SK-N-SH (cell line): Measurements from ENCODE around the gene KRTAP5-11. TPM values are rescaled to one million over a fixed set of nuclear protein-coding genes. Genes with fewer than 3 reads are reported as not detected.
"Not testable (repeated sequence)": the region's sequence is repeated elsewhere in the genome, so short reads cannot be mapped to it uniquely, and the experiment has no call there.

Experiments used
- CTCF ChIA-PET: fragments of 300-600, 350-600 bp; formaldehyde crosslinking; extraction: SDS; loops from one replicate; lab custom pipeline; 2021; lab: Yijun Ruan, JAX
- POLR2A ChIA-PET: fragments of 350-600 bp; sonication (Branson Sonifier 250); formaldehyde crosslinking; extraction: SDS; loops from one replicate; lab custom pipeline; 2020; ENCODE audit warnings: antibody characterized with exemption, inconsistent platforms; lab: Yijun Ruan, JAX
- DNase-seq: peaks from one replicate; pipeline ENCODE4 v3.0.0; 2012
- H2AFZ ChIP-seq: fragments of 200-600 bp; sonication (generic); 2 replicates; pipeline ENCODE4 v1.8.1; 2016; ENCODE audit warnings: antibody characterized with exemption, mild to moderate bottlenecking, low read depth
- H3F3A ChIP-seq: fragments of 200-600 bp; sonication (generic); replicated peaks from 2 replicates; pipeline ENCODE3; 2016; ENCODE audit warnings: antibody characterized with exemption, mild to moderate bottlenecking; ENCODE audit not compliant: insufficient read depth
- H3K27ac ChIP-seq, 2 experiments: fragments of 200-500 bp in 1 of 2; fragments of 200-600 bp in 1 of 2; sonication (Bioruptor generic) in 1 of 2; sonication (generic), shearing (Covaris generic) in 1 of 2; 2 replicates each; pipeline versions ENCODE4 v1.5.1 to v1.6.1; 2014 to 2016; ENCODE audit warnings: low read depth in 2 of 2, inconsistent platforms in 1 of 2, low read length in 1 of 2, mild to moderate bottlenecking in 1 of 2, mixed read lengths in 1 of 2
- H3K27me3 ChIP-seq: fragments of 200-600 bp; sonication (generic), shearing (Covaris generic); 2 replicates; pipeline ENCODE4 v1.6.1; 2016; ENCODE audit warnings: mixed run types; ENCODE audit not compliant: insufficient read depth
- H3K36me3 ChIP-seq, 2 experiments: fragments of 200-500 bp in 1 of 2; fragments of 200-600 bp in 1 of 2; sonication (Bioruptor generic) in 1 of 2; sonication (generic) in 1 of 2; replicated peaks in 1 of 2; 2 replicates each; pipeline versions ENCODE3 to v1.5.1; 2014 to 2016; ENCODE audit warnings: low read length in 1 of 2, mild to moderate bottlenecking in 1 of 2; ENCODE audit not compliant: insufficient read depth in 2 of 2, control insufficient read depth in 1 of 2
- H3K4me1 ChIP-seq, 2 experiments: fragments of 200-500 bp in 1 of 2; fragments of 200-600 bp in 1 of 2; sonication (Bioruptor generic) in 1 of 2; sonication (generic), shearing (Covaris generic) in 1 of 2; 2 replicates each; pipeline versions ENCODE4 v1.5.1 to v1.6.1; 2014 to 2016; ENCODE audit warnings: low read depth in 1 of 2, low read length in 1 of 2, mixed run types in 1 of 2; ENCODE audit not compliant: insufficient read depth in 2 of 2, control insufficient read depth in 1 of 2
- H3K4me2 ChIP-seq: fragments of 200-600 bp; sonication (generic), shearing (Covaris generic); 2 replicates; pipeline ENCODE4 v1.6.1; 2017; ENCODE audit warnings: mixed run types
- H3K4me3 ChIP-seq, 2 experiments: fragments of 200-500 bp in 1 of 2; fragments of 200-600 bp in 1 of 2; sonication (Bioruptor generic) in 1 of 2; sonication (generic), shearing (Covaris generic) in 1 of 2; 2 replicates each; pipeline versions ENCODE4 v1.5.1 to v1.8.1; 2014 to 2016; ENCODE audit warnings: low read depth in 2 of 2, inconsistent platforms in 1 of 2, low read length in 1 of 2, mild to moderate bottlenecking in 1 of 2, mixed read lengths in 1 of 2, moderate library complexity in 1 of 2
- H3K79me2 ChIP-seq: fragments of 200-600 bp; sonication (generic); 2 replicates; pipeline ENCODE4 v1.8.1; 2017; ENCODE audit warnings: mild to moderate bottlenecking; ENCODE audit not compliant: insufficient read depth
- H3K9ac ChIP-seq: fragments of 200-600 bp; sonication (generic); 2 replicates; pipeline ENCODE4 v1.6.1; 2017; ENCODE audit warnings: mixed run types
- H3K9me2 ChIP-seq: fragments of 200-600 bp; sonication (generic); 2 replicates; pipeline ENCODE4 v1.6.1; 2017; ENCODE audit warnings: mixed run types
- H3K9me3 ChIP-seq: fragments of 200-600 bp; sonication (generic); 2 replicates; pipeline ENCODE4 v1.6.1; 2017; ENCODE audit warnings: mixed run types, mild to moderate bottlenecking, moderate library complexity
- H4K20me1 ChIP-seq: fragments of 200-600 bp; sonication (generic); 2 replicates; pipeline ENCODE4 v1.6.1; 2017; ENCODE audit warnings: mild to moderate bottlenecking, mixed run types; ENCODE audit not compliant: insufficient read depth
- EP300 ChIP-seq, 2 experiments: IDR thresholded peaks; 2 replicates each; pipeline versions ENCODE4 v1.4.0 to v1.6.1; 2012; ENCODE audit warnings: borderline replicate concordance in 1 of 2, low read depth in 1 of 2, low read length in 1 of 2
- FOSL2 ChIP-seq: IDR thresholded peaks from 2 replicates; pipeline ENCODE4 v1.4.0; 2012; ENCODE audit warnings: low read depth, mild to moderate bottlenecking, moderate library complexity, borderline replicate concordance
- NRF1 ChIP-seq: IDR thresholded peaks from 2 replicates; pipeline ENCODE4 v1.6.1; 2012; ENCODE audit warnings: low read depth, mild to moderate bottlenecking, low read length
- POLR2AphosphoS5 ChIP-seq: IDR thresholded peaks from 2 replicates; pipeline ENCODE4 v1.6.1; 2012; ENCODE audit warnings: low read depth, low read length
- RCOR1 ChIP-seq: fragments of 150-350 bp; IDR thresholded peaks from 2 replicates; pipeline ENCODE4 v1.6.1; 2017; ENCODE audit warnings: antibody characterized with exemption, low read length
- SIN3A ChIP-seq: IDR thresholded peaks from 2 replicates; pipeline ENCODE4 v1.6.1; 2012; ENCODE audit warnings: low read depth, mild to moderate bottlenecking, low read length, moderate library complexity, borderline replicate concordance
- TAF1 ChIP-seq: IDR thresholded peaks from 2 replicates; pipeline ENCODE4 v1.6.1; 2012; ENCODE audit warnings: low read depth, mild to moderate bottlenecking, low read length, moderate library complexity, borderline replicate concordance
- YY1 ChIP-seq: IDR thresholded peaks from 2 replicates; pipeline ENCODE4 v1.4.0; 2012; ENCODE audit warnings: low read depth, mild to moderate bottlenecking
- WGBS: methylation state at CpG from one replicate; pipeline ENCODE4 v1.1.6; 2017; ENCODE audit warnings: low lambda C conversion rate; 5-methylcytosine and 5-hydroxymethylcytosine counted together
- polyA plus RNA-seq, 3 experiments: library from polyadenylated mRNA; depleted of rRNA; stranded (reverse); fragments of >200 nt; gene quantifications; 2 replicates each; pipeline ENCODE4 v1.2.3, GENCODE V29; 2012
- TF ChIP-seq, protein P1 (sequence below): IDR thresholded peaks from 2 replicates; pipeline ENCODE4 v1.6.1; 2012; ENCODE audit warnings: mild to moderate bottlenecking, low read depth, low read length, moderate library complexity

KRTAP5-11 gene
- polyA plus RNA-seq, 1 of the 3 experiments (the other 2 are of a cell fraction), result not detected

DNA sequence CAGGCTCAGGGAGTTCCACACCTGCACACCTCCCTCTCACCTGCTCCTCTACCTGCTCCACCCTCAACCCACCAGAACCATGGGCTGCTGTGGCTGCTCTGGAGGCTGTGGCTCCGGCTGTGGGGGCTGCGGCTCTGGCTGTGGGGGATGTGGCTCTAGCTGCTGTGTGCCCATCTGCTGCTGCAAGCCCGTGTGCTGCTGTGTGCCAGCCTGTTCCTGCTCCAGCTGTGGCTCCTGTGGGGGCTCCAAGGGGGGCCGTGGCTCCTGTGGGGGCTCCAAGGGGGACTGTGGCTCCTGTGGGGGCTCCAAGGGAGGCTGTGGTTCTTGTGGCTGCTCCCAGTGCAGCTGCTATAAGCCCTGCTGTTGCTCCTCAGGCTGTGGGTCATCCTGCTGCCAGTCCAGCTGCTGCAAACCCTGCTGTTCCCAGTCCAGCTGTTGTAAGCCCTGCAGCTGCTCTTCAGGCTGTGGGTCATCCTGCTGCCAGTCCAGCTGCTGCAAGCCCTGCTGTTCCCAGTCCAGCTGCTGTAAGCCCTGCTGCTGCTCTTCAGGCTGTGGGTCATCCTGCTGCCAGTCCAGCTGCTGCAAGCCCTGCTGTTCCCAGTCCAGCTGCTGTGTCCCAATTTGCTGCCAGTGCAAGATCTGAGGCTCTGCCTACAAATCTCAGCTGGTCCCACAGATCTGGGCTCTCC, 44.6 kb downstream of the KRTAP5-11 start, which contains the start of gene KRTAP5-8:
KRTAP5-8 (plus strand) TSS at position 49 of the 689 bp plus-strand sequence; CDS start at position 80, 31 bp downstream.
- CTCF ChIA-PET, H4K20me1 ChIP-seq, H3K27me3 ChIP-seq, H3K4me1 ChIP-seq, H2AFZ ChIP-seq, H3K9ac ChIP-seq, H3K4me2 ChIP-seq, H3K9me3 ChIP-seq, H3K9me2 ChIP-seq, H3K79me2 ChIP-seq, H3F3A ChIP-seq, H3K36me3 ChIP-seq, DNase-seq, H3K27ac ChIP-seq, H3K4me3 ChIP-seq, POLR2A ChIA-PET: not testable (repeated sequence)
- WGBS, result 67% methylated on average over 1 of the region's 4 CpGs

DNA sequence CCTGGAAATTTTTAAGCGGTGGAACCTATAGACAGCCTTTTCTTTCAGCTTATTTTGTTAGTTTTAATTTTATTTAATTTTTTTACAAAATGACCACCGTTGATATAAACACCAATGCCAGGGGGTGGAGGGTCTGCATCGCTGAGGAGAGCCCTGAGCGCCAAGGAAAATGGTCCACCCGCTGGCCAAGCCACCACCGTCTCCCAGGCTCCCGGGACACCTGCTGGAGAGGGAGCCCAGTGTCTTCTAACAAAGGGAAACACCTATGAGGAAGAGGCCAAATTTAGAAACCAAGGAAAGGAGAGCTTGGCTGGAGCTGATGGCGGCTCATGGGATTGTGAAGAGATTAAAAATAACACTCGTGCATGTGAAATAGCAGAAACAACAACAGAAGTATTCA, 45.1 kb downstream of the KRTAP5-11 start:
- no peaks in the 10 kb centered on the region for H3K79me2 ChIP-seq
- no peak for TF ChIP-seq SIN3A
- TF ChIP-seq, protein P1, sequence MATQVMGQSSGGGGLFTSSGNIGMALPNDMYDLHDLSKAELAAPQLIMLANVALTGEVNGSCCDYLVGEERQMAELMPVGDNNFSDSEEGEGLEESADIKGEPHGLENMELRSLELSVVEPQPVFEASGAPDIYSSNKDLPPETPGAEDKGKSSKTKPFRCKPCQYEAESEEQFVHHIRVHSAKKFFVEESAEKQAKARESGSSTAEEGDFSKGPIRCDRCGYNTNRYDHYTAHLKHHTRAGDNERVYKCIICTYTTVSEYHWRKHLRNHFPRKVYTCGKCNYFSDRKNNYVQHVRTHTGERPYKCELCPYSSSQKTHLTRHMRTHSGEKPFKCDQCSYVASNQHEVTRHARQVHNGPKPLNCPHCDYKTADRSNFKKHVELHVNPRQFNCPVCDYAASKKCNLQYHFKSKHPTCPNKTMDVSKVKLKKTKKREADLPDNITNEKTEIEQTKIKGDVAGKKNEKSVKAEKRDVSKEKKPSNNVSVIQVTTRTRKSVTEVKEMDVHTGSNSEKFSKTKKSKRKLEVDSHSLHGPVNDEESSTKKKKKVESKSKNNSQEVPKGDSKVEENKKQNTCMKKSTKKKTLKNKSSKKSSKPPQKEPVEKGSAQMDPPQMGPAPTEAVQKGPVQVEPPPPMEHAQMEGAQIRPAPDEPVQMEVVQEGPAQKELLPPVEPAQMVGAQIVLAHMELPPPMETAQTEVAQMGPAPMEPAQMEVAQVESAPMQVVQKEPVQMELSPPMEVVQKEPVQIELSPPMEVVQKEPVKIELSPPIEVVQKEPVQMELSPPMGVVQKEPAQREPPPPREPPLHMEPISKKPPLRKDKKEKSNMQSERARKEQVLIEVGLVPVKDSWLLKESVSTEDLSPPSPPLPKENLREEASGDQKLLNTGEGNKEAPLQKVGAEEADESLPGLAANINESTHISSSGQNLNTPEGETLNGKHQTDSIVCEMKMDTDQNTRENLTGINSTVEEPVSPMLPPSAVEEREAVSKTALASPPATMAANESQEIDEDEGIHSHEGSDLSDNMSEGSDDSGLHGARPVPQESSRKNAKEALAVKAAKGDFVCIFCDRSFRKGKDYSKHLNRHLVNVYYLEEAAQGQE, result no peak
- TF ChIP-seq POLR2AphosphoS5, result no peak
- no peak overlapping the region for H3K27ac ChIP-seq
- no peak overlapping the region for H3K4me2 ChIP-seq
- CTCF ChIA-PET, result no interaction called here
- no peaks in the 10 kb centered on the region for H4K20me1 ChIP-seq
- no peaks in the 10 kb centered on the region for H3K36me3 ChIP-seq
- H3K9me2 ChIP-seq, result no peaks in the 10 kb centered on the region
- no peaks in the 10 kb centered on the region for H3K27me3 ChIP-seq
- WGBS, result 62% methylated on average over 9 of the region's 9 CpGs
- H3K4me3 ChIP-seq, result no peak overlapping the region
- H3K4me1 ChIP-seq, result peaks cover 0 to 2% of the 10 kb centered on the region in 2 experiments; a peak in 1 of 4 replicates
- H3F3A ChIP-seq, result no peaks in the 10 kb centered on the region
- POLR2A ChIA-PET, result no interaction called here
- no peak overlapping the region for H3K9ac ChIP-seq
- no peak overlapping the region for H2AFZ ChIP-seq
- DNase-seq, result no peak
- no peaks in the 10 kb centered on the region for H3K9me3 ChIP-seq

DNA sequence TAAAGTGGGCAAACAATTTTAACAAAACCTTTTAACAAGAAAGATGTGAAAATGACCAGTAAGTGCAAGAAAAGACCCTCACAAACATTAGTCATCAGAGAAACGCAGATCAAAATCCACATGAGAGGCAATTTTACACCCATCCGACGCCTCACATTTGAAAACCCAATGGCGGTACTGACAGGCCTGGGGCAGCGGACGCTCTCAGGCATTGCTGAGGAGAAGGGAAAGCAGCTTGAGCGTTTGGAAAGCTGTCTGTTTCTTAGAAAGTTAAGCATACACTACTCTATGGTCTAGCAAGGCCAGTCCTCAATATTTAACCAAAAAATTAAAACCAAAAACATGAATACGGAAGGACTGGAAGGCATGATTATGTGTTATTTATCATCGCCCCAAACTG, 46.9 kb downstream of the KRTAP5-11 start:
- Histone ChIP-seq H3K4me2 (no peak overlapping the region), H3F3A (no peaks in the 10 kb centered on the region), H3K79me2 (no peaks in the 10 kb centered on the region), H3K27me3 (no peaks in the 10 kb centered on the region), H3K9me3 (no peaks in the 10 kb centered on the region), H2AFZ (no peak overlapping the region), H3K27ac (no peak overlapping the region), H3K4me1 (no peaks in the 10 kb centered on the region; a peak in 1 of 4 replicates), H3K4me3 (no peak overlapping the region), H3K9ac (no peak overlapping the region), H3K9me2 (no peaks in the 10 kb centered on the region), H4K20me1 (no peaks in the 10 kb centered on the region), H3K36me3 (no peaks in the 10 kb centered on the region)
- 69% methylated on average over 9 of the region's 9 CpGs for WGBS
- DNase-seq, result no peak
- POLR2A ChIA-PET, result no interaction called here
- TF ChIP-seq POLR2AphosphoS5 (no peak), NRF1 (no peak), RCOR1 (no peak), TAF1 (no peak), YY1 (no peak), FOSL2 (no peak), EP300 (IDR thresholded peaks at IDR 0.05; ENCODE audit: borderline replicate concordance in 1 of 2, low read depth in 1 of 2, low read length in 1 of 2) (no peak)
- CTCF ChIA-PET, result no interaction called here

DNA sequence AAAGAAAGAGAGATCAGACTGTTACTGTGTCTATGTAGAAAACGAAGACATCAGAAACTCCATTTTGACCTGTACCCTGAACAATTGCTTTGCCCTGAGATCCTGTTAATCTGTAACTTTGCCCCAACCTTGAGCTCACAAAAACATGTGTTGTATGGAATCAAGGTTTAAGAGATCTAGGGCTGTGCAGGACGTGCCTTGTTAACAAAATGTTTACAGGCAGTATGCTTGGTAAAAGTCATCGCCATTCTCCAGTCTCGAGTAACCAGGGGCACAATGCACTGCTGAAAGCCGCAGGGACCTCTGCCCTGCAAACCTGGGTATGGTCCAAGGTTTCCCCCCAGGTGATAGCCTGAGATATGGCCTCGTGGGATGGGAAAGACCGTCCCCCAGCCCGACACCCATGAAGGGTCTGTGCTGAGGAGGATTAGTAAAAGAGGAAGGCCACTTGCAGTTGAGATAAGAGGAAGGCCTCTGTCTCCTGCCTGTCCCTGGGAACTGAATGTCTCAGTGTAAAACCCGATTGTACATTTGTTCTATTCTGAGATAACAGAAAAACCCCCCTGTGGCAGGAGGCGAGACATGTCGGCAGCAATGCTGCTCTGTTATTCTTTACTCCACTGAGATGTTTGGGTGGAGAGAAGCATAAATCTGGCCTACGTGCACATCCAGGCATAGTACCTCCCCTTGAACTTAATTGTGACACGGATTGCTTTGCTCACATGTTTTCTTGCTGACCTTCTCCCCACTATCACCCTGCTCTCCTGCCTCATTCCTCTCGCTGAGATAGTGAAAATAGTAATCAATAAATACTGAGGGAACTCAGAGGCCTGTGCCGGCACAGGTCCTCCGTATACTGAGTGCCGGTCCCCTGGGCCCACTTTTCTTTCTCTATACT, 47.7 kb downstream of the KRTAP5-11 start:
- H3K4me2 ChIP-seq, result not testable (repeated sequence)

More for the DNA sequence above, 47.7 kb downstream of the KRTAP5-11 start:
- H3F3A ChIP-seq, CTCF ChIA-PET, H3K27ac ChIP-seq, H3K9me3 ChIP-seq, H3K9me2 ChIP-seq, H4K20me1 ChIP-seq, H3K9ac ChIP-seq, H3K79me2 ChIP-seq, H3K4me1 ChIP-seq, H3K4me3 ChIP-seq, H3K27me3 ChIP-seq, H3K36me3 ChIP-seq, DNase-seq, POLR2A ChIA-PET, H2AFZ ChIP-seq: not testable (repeated sequence)
- 48% methylated on average over 17 of the region's 17 CpGs for WGBS
